BLaER1 (cell line): Measurements from ENCODE around the gene ADGRL1.

Experiments used
- H3K27ac ChIP-seq: shearing (Covaris generic); formaldehyde crosslinking; 2 replicates; pipeline ENCODE4 v1.8.1; 2022
- H3K27me3 ChIP-seq: shearing (Covaris generic); formaldehyde crosslinking; 2 replicates; pipeline ENCODE4 v1.8.1; 2022
- H3K36me3 ChIP-seq: shearing (Covaris generic); formaldehyde crosslinking; 2 replicates; pipeline ENCODE4 v1.8.1; 2022
- H3K4me1 ChIP-seq: shearing (Covaris generic); formaldehyde crosslinking; 2 replicates; pipeline ENCODE4 v1.8.1; 2022
- H3K4me2 ChIP-seq: shearing (Covaris generic); formaldehyde crosslinking; 2 replicates; pipeline ENCODE4 v1.8.1; 2022
- H3K4me3 ChIP-seq: shearing (Covaris generic); formaldehyde crosslinking; 2 replicates; pipeline ENCODE4 v1.8.1; 2022
- H3K9ac ChIP-seq: shearing (Covaris generic); formaldehyde crosslinking; 2 replicates; pipeline ENCODE4 v1.8.1; 2022
- H3K9me3 ChIP-seq: shearing (Covaris generic); formaldehyde crosslinking; 2 replicates; pipeline ENCODE4 v1.8.1; 2022
- H4K20me1 ChIP-seq: shearing (Covaris generic); formaldehyde crosslinking; 2 replicates; pipeline ENCODE4 v1.8.1; 2022
- Cebpa-rat ChIP-seq: shearing (Covaris generic); IDR thresholded peaks from 2 replicates; pipeline ENCODE4 v1.8.1; 2022

Gene ADGRL1

GRCh38 chr19:14119146-14119545, 86.8 kb downstream of the ADGRL1 start:
- Histone ChIP-seq H3K9ac (peak overlapping the region; percentile 85; the same call in 1 of the 2 replicates), H3K4me2 (peak overlapping the region; percentile 99), H3K4me3 (no peak overlapping the region), H3K27me3 (no peaks in the 10 kb centered on the region), H3K9me3 (no peaks in the 10 kb centered on the region), H3K27ac (no peak overlapping the region), H4K20me1 (peaks cover 28% of the 10 kb centered on the region), H3K36me3 (peaks cover 46% of the 10 kb centered on the region), H3K4me1 (peaks cover 47% of the 10 kb centered on the region)
- no peak for TF ChIP-seq Cebpa-rat

- H3K4me3 ChIP-seq: peak overlapping the region; percentile 96
- peaks cover 39% of the 10 kb centered on the region for H3K36me3 ChIP-seq
- H3K9ac ChIP-seq: peak overlapping the region; percentile 85
- no peaks in the 10 kb centered on the region for H3K9me3 ChIP-seq
- peak; percentile 96 for TF ChIP-seq Cebpa-rat
- no peaks in the 10 kb centered on the region for H3K27me3 ChIP-seq
- H4K20me1 ChIP-seq: peaks cover 35% of the 10 kb centered on the region
- H3K4me2 ChIP-seq: peak overlapping the region; percentile 99
- peaks cover 54% of the 10 kb centered on the region for H3K4me1 ChIP-seq
- peak overlapping the region; percentile 81 for H3K27ac ChIP-seq
These were observed 87.6 kb downstream of the ADGRL1 start for GRCh38 chr19:14118165-14119051.

- H3K4me1 ChIP-seq: peaks cover 61% of the 10 kb centered on the region
- H3K9me3 ChIP-seq: no peaks in the 10 kb centered on the region
- no peak for TF ChIP-seq Cebpa-rat
- peaks cover 33% of the 10 kb centered on the region for H3K36me3 ChIP-seq
- peak within 1 kb of the TSS; percentile 85 for H3K9ac ChIP-seq
- peaks cover 42% of the 10 kb centered on the region for H4K20me1 ChIP-seq
- H3K4me3 ChIP-seq: peak within 1 kb of the TSS; percentile 96
- H3K27ac ChIP-seq: peak within 1 kb of the TSS; percentile 81
- no peaks in the 10 kb centered on the region for H3K27me3 ChIP-seq
- peak within 1 kb of the TSS; percentile 99 for H3K4me2 ChIP-seq
These were observed 88.3 kb downstream of the ADGRL1 start, which contains the start of gene PRKACA for GRCh38 chr19:14117668-14118164. TSS of gene PRKACA (minus strand) at chr19:14117762. CDS start at chr19:14117547, 215 bp downstream.

GRCh38 chr19:14116918-14117578, 88.9 kb downstream of the ADGRL1 start:
- Histone ChIP-seq H3K36me3 (peaks cover 26% of the 10 kb centered on the region), H3K4me3 (peak overlapping the region; percentile 96), H3K9me3 (no peaks in the 10 kb centered on the region), H3K4me2 (peak overlapping the region; percentile 99), H3K27ac (peak overlapping the region; percentile 68), H3K27me3 (no peaks in the 10 kb centered on the region), H3K4me1 (peaks cover 67% of the 10 kb centered on the region), H4K20me1 (peaks cover 47% of the 10 kb centered on the region), H3K9ac (peak overlapping the region; percentile 83)
- no peak for TF ChIP-seq Cebpa-rat

GRCh38 chr19:14116525-14116917, 89.4 kb downstream of the ADGRL1 start:
- peaks cover 21% of the 10 kb centered on the region for H3K36me3 ChIP-seq
- no peak overlapping the region for H3K27ac ChIP-seq
- peak overlapping the region; percentile 99 for H3K4me2 ChIP-seq
- H4K20me1 ChIP-seq: peaks cover 51% of the 10 kb centered on the region
- H3K4me1 ChIP-seq: peaks cover 67% of the 10 kb centered on the region
- peak overlapping the region; percentile 96 for H3K4me3 ChIP-seq
- no peaks in the 10 kb centered on the region for H3K9me3 ChIP-seq
- no peaks in the 10 kb centered on the region for H3K27me3 ChIP-seq
- no peak for TF ChIP-seq Cebpa-rat
- H3K9ac ChIP-seq: peak overlapping the region; percentile 83

GRCh38 chr19:14115756-14116155, 90.2 kb downstream of the ADGRL1 start:
- Histone ChIP-seq H3K4me1 (peaks cover 67% of the 10 kb centered on the region), H3K36me3 (peaks cover 13% of the 10 kb centered on the region), H3K27ac (no peak overlapping the region), H3K9me3 (no peaks in the 10 kb centered on the region), H4K20me1 (peaks cover 54% of the 10 kb centered on the region), H3K4me3 (no peak overlapping the region), H3K9ac (no peak overlapping the region; the same call in 1 of the 2 replicates), H3K4me2 (peak overlapping the region; percentile 99), H3K27me3 (no peaks in the 10 kb centered on the region)
- TF ChIP-seq Cebpa-rat: no peak

GRCh38 chr19:14114854-14115253, 91.1 kb downstream of the ADGRL1 start:
- Histone ChIP-seq H3K36me3 (peaks cover 4% of the 10 kb centered on the region), H3K27ac (no peak overlapping the region), H3K4me1 (peaks cover 67% of the 10 kb centered on the region), H3K9ac (0 out of 2 replicates have a peak overlapping the region, but pooled peaks have one; percentile 8), H3K4me2 (peak overlapping the region; percentile 99), H4K20me1 (peaks cover 54% of the 10 kb centered on the region), H3K9me3 (no peaks in the 10 kb centered on the region), H3K4me3 (no peak overlapping the region), H3K27me3 (no peaks in the 10 kb centered on the region)
- TF ChIP-seq Cebpa-rat: no peak

GRCh38 chr19:14114439-14114838, 91.5 kb downstream of the ADGRL1 start:
- Histone ChIP-seq H3K36me3 (no peaks in the 10 kb centered on the region; the same call in 1 of the 2 replicates), H4K20me1 (peaks cover 54% of the 10 kb centered on the region), H3K27me3 (no peaks in the 10 kb centered on the region), H3K4me3 (no peak overlapping the region), H3K4me1 (peaks cover 63% of the 10 kb centered on the region), H3K27ac (no peak overlapping the region), H3K9ac (0 out of 2 replicates have a peak overlapping the region, but pooled peaks have one; percentile 8), H3K9me3 (no peaks in the 10 kb centered on the region), H3K4me2 (peak overlapping the region; percentile 99)
- no peak for TF ChIP-seq Cebpa-rat

GRCh38 chr19:14113762-14114414, 92.1 kb downstream of the ADGRL1 start:
- no peak overlapping the region for H3K27ac ChIP-seq
- TF ChIP-seq Cebpa-rat: no peak
- H3K4me2 ChIP-seq: peak overlapping the region; percentile 44; the same call in 1 of the 2 replicates
- no peaks in the 10 kb centered on the region for H3K9me3 ChIP-seq
- H3K36me3 ChIP-seq: no peaks in the 10 kb centered on the region
- no peak overlapping the region for H3K4me3 ChIP-seq
- peaks cover 57% of the 10 kb centered on the region for H3K4me1 ChIP-seq
- peaks cover 54% of the 10 kb centered on the region for H4K20me1 ChIP-seq
- H3K9ac ChIP-seq: no peak overlapping the region
- H3K27me3 ChIP-seq: no peaks in the 10 kb centered on the region
